Epithelial cell of esophagus (primary cell): ENCODE results near the gene APBA2.
A peak's percentile ranks its signal among the peaks of the same experiment; 100 is the strongest.

ENCODE experiments used
- DNase-seq: peaks from one replicate; pipeline ENCODE4 v3.0.0; 2010; ENCODE audit warnings: low read depth
- H3K4me3 ChIP-seq: 2 replicates; pipeline ENCODE4 v1.5.1; 2011; ENCODE audit warnings: mild to moderate bottlenecking, low read length, control low read depth
- CTCF ChIP-seq: IDR thresholded peaks from 2 replicates; pipeline ENCODE4 v1.5.1; 2011; ENCODE audit warnings: low read depth, mild to moderate bottlenecking, low read length, control low read depth, inconsistent platforms; ENCODE audit not compliant: insufficient read depth; ENCODE audit errors: missing control alignments

Gene APBA2

DNA sequence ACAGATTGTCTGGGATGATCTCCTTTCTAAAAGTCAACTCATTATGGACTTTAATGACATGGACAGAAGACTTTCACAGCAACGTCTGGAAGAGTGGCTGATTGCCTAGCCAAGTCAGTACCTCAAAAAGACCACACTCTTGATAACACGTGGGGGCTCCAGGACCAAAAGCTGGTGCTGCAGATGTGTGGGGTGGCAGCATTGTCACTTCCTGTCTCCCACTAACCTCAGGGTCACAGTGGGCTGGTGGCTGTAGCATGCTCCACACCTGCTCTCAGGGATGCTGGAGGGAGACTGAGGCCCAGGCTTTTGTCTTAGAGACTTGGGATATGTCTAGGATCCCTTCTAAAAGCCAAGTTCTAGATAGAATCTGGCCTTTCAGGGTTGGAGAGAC is 118.1 kb downstream of the APBA2 start:
- H3K4me3 ChIP-seq = no peak overlapping the region
- DNase-seq = no peak
- TF ChIP-seq CTCF = no peak

DNA sequence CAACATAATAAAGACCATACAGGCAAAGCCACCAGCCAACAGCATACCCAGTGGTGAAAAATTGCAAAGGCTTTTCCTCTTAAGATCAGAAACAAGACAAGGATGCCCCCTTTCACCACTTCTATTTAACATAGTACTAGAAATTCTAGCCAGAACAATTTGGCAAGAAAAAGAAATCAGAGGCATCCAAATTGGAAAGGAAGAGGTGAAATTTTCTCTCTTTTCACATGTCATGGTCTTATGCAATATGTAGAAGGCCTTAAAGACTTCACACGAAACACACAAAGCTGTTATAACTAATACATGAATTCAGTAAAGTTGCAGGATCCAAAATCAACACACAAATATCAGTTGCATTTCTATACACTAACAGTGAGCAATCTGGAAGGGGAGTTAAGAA is 120.2 kb downstream of the APBA2 start:
- TF ChIP-seq CTCF = no peak
- DNase-seq = no peak
- H3K4me3 ChIP-seq = no peak overlapping the region

DNA sequence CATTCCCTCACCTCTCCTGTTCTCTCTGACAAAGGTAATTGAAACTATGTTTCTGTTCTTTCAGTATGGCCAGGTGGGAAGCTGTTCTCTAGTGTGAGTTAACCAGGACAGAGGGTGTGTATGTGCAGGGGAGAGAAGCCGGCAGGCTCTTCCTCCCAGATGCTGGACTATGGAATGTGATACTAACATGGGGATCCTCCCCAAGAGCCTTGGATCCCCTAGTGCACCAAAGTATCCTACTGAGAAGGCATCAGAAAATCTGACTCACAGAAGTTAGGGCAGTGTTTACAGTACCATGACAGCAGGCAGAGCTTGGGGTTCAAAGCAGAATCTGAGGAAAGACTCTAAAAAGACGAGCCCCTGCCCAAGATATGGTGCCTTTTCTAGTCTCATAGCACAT is 123.1 kb downstream of the APBA2 start:
- TF ChIP-seq CTCF = no peak
- no peak for DNase-seq
- H3K4me3 ChIP-seq = no peak overlapping the region

DNA sequence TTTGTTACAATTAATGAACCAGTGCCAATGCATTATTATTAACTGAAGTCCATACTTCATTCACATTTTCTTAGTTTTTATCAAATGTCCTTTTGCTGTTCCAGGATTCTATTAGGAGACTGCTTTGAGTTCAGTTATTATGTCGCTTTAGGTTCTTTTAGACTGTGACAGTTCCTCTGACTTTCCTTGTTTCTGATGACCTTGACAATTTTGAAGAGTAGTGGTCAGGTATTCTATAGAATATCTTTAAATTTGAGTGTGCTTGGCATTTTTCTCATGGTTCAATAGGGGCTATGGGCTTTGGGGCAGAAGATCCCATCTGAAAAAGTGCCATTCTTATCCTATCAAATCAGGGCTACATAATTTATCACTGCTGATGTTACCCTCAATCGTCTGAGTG is 126.3 kb downstream of the APBA2 start:
- no peak overlapping the region for H3K4me3 ChIP-seq
- DNase-seq = no peak
- TF ChIP-seq CTCF = no peak

DNA sequence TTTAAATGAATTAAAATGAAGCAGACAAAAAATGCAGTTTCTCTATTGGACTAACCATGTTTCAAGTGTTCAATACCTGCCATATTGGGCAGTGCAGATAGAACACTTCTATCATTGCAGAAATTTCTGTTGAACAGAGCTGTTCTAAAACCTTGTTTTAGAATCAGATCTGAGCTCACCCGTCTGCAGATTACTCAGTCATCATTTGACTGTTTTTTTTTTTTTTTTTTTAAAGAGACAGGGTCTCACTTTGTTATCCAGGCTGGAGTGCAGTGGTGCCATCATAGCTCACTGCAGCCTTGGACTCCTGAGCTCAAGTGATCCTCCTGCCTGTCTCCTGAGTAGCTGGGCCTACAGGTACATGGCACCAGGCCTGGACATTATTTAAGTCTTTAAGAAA is 128.7 kb downstream of the APBA2 start:
- no peak for TF ChIP-seq CTCF
- H3K4me3 ChIP-seq = no peak overlapping the region
- no peak for DNase-seq

DNA sequence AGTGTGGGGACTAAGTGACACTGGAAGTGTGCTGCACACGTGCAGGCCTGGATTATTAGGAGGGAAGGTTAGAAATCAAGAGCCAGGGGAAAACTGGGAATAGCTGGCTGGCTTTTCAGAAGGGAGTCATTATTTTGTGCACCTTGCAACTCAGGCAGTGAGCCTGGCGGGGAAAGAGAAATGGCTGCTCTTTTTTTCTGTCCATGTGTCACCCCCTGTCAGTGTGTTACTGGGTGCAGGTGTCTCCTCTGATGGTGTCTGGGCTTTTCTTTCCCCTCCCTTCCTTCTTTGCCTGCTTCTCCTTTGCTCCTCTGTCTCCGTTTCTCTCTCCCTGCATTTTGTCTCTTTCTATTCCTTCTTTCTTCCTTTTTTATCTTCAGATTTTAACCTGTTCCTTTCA is 130.7 kb downstream of the APBA2 start:
- DNase-seq = no peak
- no peak for TF ChIP-seq CTCF
- H3K4me3 ChIP-seq = no peak overlapping the region

DNA sequence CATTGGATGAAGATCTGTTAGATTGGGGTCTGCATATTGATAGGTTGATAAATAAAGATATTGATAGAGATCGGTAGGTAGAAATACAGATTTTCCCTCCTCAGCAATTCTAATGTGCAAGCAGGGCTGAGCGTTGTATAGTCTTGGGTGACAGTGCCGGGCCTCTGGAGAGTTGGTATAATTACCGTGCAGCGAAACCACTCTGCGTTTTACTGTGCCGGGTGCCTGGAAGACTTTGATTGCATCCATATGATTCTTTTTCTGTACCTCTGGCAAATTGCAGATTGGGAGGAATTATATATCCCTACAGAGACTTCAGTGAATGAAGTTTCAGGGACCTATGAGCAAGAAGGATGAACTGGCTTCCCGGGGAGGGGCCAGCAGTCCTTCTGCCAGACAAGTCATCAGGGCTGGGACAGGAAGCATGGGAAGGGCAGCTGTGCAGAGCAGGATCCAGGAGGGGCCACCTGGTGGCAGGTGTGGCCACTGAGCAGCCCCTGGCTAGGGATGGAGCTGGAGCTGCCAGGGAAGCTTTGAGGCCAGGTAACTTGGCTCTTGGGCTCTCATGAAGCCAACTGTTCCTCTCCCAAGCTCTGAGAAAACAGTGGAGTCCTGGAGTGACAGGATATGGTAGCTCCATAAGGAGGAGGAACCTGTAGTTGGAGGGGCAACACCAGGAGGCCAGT is 132.5 kb downstream of the APBA2 start:
- peak; percentile 16 for TF ChIP-seq CTCF
- H3K4me3 ChIP-seq = no peak overlapping the region
- DNase-seq = peak; percentile 10
